ENCODE data around the gene HBG1.

The HBG1 gene

GRCh38 chr11:5242208-5242607, 7.4 kb downstream of the HBG1 start:
- Histone ChIP-seq H3K4me3 (ENCODE audit: low read depth in 1 of 2, low read length in 2 of 2) (no peak overlapping the region), H3K9me3 (ENCODE audit: low read length) (no peaks in the 10 kb centered on the region), H3K27ac (ENCODE audit: low read depth, low read length) (no peak overlapping the region), H3K4me1 (ENCODE audit: insufficient read depth, low read length) (no peaks in the 10 kb centered on the region), H3K36me3 (ENCODE audit: insufficient read depth, low read length) (no peaks in the 10 kb centered on the region), H3K27me3 (ENCODE audit: control insufficient read depth in 1 of 2, insufficient read depth in 2 of 2, low read length in 2 of 2) (no peaks in the 10 kb centered on the region), H3K9ac (ENCODE audit: low read length) (no peak overlapping the region)

GRCh38 chr11:5241458-5241857, 8.2 kb downstream of the HBG1 start:
- Histone ChIP-seq H3K27ac (ENCODE audit: low read depth, low read length) (no peak overlapping the region), H3K4me3 (ENCODE audit: low read depth in 1 of 2, low read length in 2 of 2) (no peak overlapping the region), H3K9me3 (ENCODE audit: low read length) (no peaks in the 10 kb centered on the region), H3K36me3 (ENCODE audit: insufficient read depth, low read length) (no peaks in the 10 kb centered on the region), H3K9ac (ENCODE audit: low read length) (no peak overlapping the region), H3K27me3 (ENCODE audit: control insufficient read depth in 1 of 2, insufficient read depth in 2 of 2, low read length in 2 of 2) (no peaks in the 10 kb centered on the region), H3K4me1 (ENCODE audit: insufficient read depth, low read length) (no peaks in the 10 kb centered on the region)

GRCh38 chr11:5240458-5240857, 9.2 kb downstream of the HBG1 start:
- Histone ChIP-seq H3K4me3 (ENCODE audit: low read depth in 1 of 2, low read length in 2 of 2) (no peak overlapping the region), H3K4me1 (ENCODE audit: insufficient read depth, low read length) (no peaks in the 10 kb centered on the region), H3K36me3 (ENCODE audit: insufficient read depth, low read length) (no peaks in the 10 kb centered on the region), H3K9ac (ENCODE audit: low read length) (no peak overlapping the region), H3K9me3 (ENCODE audit: low read length) (no peaks in the 10 kb centered on the region), H3K27me3 (ENCODE audit: control insufficient read depth in 1 of 2, insufficient read depth in 2 of 2, low read length in 2 of 2) (no peaks in the 10 kb centered on the region), H3K27ac (ENCODE audit: low read depth, low read length) (no peak overlapping the region)

- no peaks in the 10 kb centered on the region for H3K4me1 ChIP-seq (ENCODE audit: insufficient read depth, low read length)
- H3K27me3 ChIP-seq (ENCODE audit: control insufficient read depth in 1 of 2, insufficient read depth in 2 of 2, low read length in 2 of 2), result no peaks in the 10 kb centered on the region
- H3K9me3 ChIP-seq (ENCODE audit: low read length), result no peaks in the 10 kb centered on the region
- no peak overlapping the region for H3K9ac ChIP-seq (ENCODE audit: low read length)
- H3K4me3 ChIP-seq (ENCODE audit: low read depth in 1 of 2, low read length in 2 of 2), result no peak overlapping the region
- H3K36me3 ChIP-seq (ENCODE audit: insufficient read depth, low read length), result no peaks in the 10 kb centered on the region
- no peak overlapping the region for H3K27ac ChIP-seq (ENCODE audit: low read depth, low read length)
Observed at GRCh38 chr11:5240056-5240455, 9.6 kb downstream of the HBG1 start.

GRCh38 chr11:5239046-5239445, 10.6 kb downstream of the HBG1 start:
- H3K27me3 ChIP-seq (ENCODE audit: control insufficient read depth in 1 of 2, insufficient read depth in 2 of 2, low read length in 2 of 2), result no peaks in the 10 kb centered on the region

GRCh38 chr11:5238486-5238885, 11.2 kb downstream of the HBG1 start:
- Histone ChIP-seq H3K27me3 (ENCODE audit: control insufficient read depth in 1 of 2, insufficient read depth in 2 of 2, low read length in 2 of 2) (no peaks in the 10 kb centered on the region), H3K9ac (ENCODE audit: low read length) (no peak overlapping the region), H3K9me3 (ENCODE audit: low read length) (no peaks in the 10 kb centered on the region), H3K27ac (ENCODE audit: low read depth, low read length) (no peak overlapping the region), H3K36me3 (ENCODE audit: insufficient read depth, low read length) (no peaks in the 10 kb centered on the region), H3K4me1 (ENCODE audit: insufficient read depth, low read length) (no peaks in the 10 kb centered on the region), H3K4me3 (ENCODE audit: low read depth in 1 of 2, low read length in 2 of 2) (no peak overlapping the region)

More at GRCh38 chr11:5239046-5239445, 10.6 kb downstream of the HBG1 start:
- Histone ChIP-seq H3K9ac (ENCODE audit: low read length) (no peak overlapping the region), H3K36me3 (ENCODE audit: insufficient read depth, low read length) (no peaks in the 10 kb centered on the region), H3K4me1 (ENCODE audit: insufficient read depth, low read length) (no peaks in the 10 kb centered on the region), H3K9me3 (ENCODE audit: low read length) (no peaks in the 10 kb centered on the region), H3K27ac (ENCODE audit: low read depth, low read length) (no peak overlapping the region), H3K4me3 (ENCODE audit: low read depth in 1 of 2, low read length in 2 of 2) (no peak overlapping the region)

- H3K27ac ChIP-seq (ENCODE audit: low read depth, low read length), result no peak overlapping the region
- H3K36me3 ChIP-seq (ENCODE audit: insufficient read depth, low read length), result no peaks in the 10 kb centered on the region
- H3K9me3 ChIP-seq (ENCODE audit: low read length), result no peaks in the 10 kb centered on the region
- no peaks in the 10 kb centered on the region for H3K27me3 ChIP-seq (ENCODE audit: control insufficient read depth in 1 of 2, insufficient read depth in 2 of 2, low read length in 2 of 2)
- no peak overlapping the region for H3K4me3 ChIP-seq (ENCODE audit: low read depth in 1 of 2, low read length in 2 of 2)
- H3K4me1 ChIP-seq (ENCODE audit: insufficient read depth, low read length), result no peaks in the 10 kb centered on the region
- no peak overlapping the region for H3K9ac ChIP-seq (ENCODE audit: low read length)
Observed at GRCh38 chr11:5237420-5237819, 12.2 kb downstream of the HBG1 start.

GRCh38 chr11:5235364-5236095, 14.1 kb downstream of the HBG1 start:
- H3K27ac ChIP-seq (ENCODE audit: low read depth, low read length), result no peak overlapping the region
- H3K36me3 ChIP-seq (ENCODE audit: insufficient read depth, low read length), result no peaks in the 10 kb centered on the region
- H3K4me1 ChIP-seq (ENCODE audit: insufficient read depth, low read length), result no peaks in the 10 kb centered on the region
- no peak overlapping the region for H3K9ac ChIP-seq (ENCODE audit: low read length)
- no peak overlapping the region for H3K4me3 ChIP-seq (ENCODE audit: low read depth in 1 of 2, low read length in 2 of 2)
- no peaks in the 10 kb centered on the region for H3K9me3 ChIP-seq (ENCODE audit: low read length)
- H3K27me3 ChIP-seq (ENCODE audit: control insufficient read depth in 1 of 2, insufficient read depth in 2 of 2, low read length in 2 of 2), result no peaks in the 10 kb centered on the region

GRCh38 chr11:5234381-5234834, 15.2 kb downstream of the HBG1 start, which contains the start of gene HBD:
Gene HBD, minus strand, starts transcription at chr11:5234483. Its CDS starts 50 bp downstream, at chr11:5234433.
- H3K9ac ChIP-seq (ENCODE audit: low read length), result no peak within 1 kb of the TSS
- H3K36me3 ChIP-seq (ENCODE audit: insufficient read depth, low read length), result no peaks in the 10 kb centered on the region
- H3K27ac ChIP-seq (ENCODE audit: low read depth, low read length), result no peak within 1 kb of the TSS
- H3K9me3 ChIP-seq (ENCODE audit: low read length), result no peaks in the 10 kb centered on the region
- H3K4me3 ChIP-seq (ENCODE audit: low read depth in 1 of 2, low read length in 2 of 2), result no peak within 1 kb of the TSS
- H3K27me3 ChIP-seq (ENCODE audit: control insufficient read depth in 1 of 2, insufficient read depth in 2 of 2, low read length in 2 of 2), result no peaks in the 10 kb centered on the region
- no peaks in the 10 kb centered on the region for H3K4me1 ChIP-seq (ENCODE audit: insufficient read depth, low read length)

- no peaks in the 10 kb centered on the region for H3K9me3 ChIP-seq (ENCODE audit: low read length)
- no peaks in the 10 kb centered on the region for H3K27me3 ChIP-seq (ENCODE audit: control insufficient read depth in 1 of 2, insufficient read depth in 2 of 2, low read length in 2 of 2)
- no peak overlapping the region for H3K9ac ChIP-seq (ENCODE audit: low read length)
- H3K4me1 ChIP-seq (ENCODE audit: insufficient read depth, low read length), result no peaks in the 10 kb centered on the region
- no peak overlapping the region for H3K4me3 ChIP-seq (ENCODE audit: low read depth in 1 of 2, low read length in 2 of 2)
- H3K27ac ChIP-seq (ENCODE audit: low read depth, low read length), result no peak overlapping the region
- no peaks in the 10 kb centered on the region for H3K36me3 ChIP-seq (ENCODE audit: insufficient read depth, low read length)
Observed at GRCh38 chr11:5233307-5233706, 16.4 kb downstream of the HBG1 start.

GRCh38 chr11:5232821-5233220, 16.8 kb downstream of the HBG1 start:
- Histone ChIP-seq H3K4me1 (ENCODE audit: insufficient read depth, low read length) (no peaks in the 10 kb centered on the region), H3K4me3 (ENCODE audit: low read depth in 1 of 2, low read length in 2 of 2) (no peak overlapping the region), H3K27ac (ENCODE audit: low read depth, low read length) (no peak overlapping the region), H3K9ac (ENCODE audit: low read length) (no peak overlapping the region), H3K27me3 (ENCODE audit: control insufficient read depth in 1 of 2, insufficient read depth in 2 of 2, low read length in 2 of 2) (no peaks in the 10 kb centered on the region), H3K9me3 (ENCODE audit: low read length) (no peaks in the 10 kb centered on the region), H3K36me3 (ENCODE audit: insufficient read depth, low read length) (no peaks in the 10 kb centered on the region)

- no peak overlapping the region for H3K27ac ChIP-seq (ENCODE audit: low read depth, low read length)
- H3K9ac ChIP-seq (ENCODE audit: low read length), result no peak overlapping the region
- H3K27me3 ChIP-seq (ENCODE audit: control insufficient read depth in 1 of 2, insufficient read depth in 2 of 2, low read length in 2 of 2), result no peaks in the 10 kb centered on the region
- no peaks in the 10 kb centered on the region for H3K4me1 ChIP-seq (ENCODE audit: insufficient read depth, low read length)
- no peak overlapping the region for H3K4me3 ChIP-seq (ENCODE audit: low read depth in 1 of 2, low read length in 2 of 2)
- no peaks in the 10 kb centered on the region for H3K9me3 ChIP-seq (ENCODE audit: low read length)
- H3K36me3 ChIP-seq (ENCODE audit: insufficient read depth, low read length), result no peaks in the 10 kb centered on the region
Observed at GRCh38 chr11:5232176-5232575, 17.5 kb downstream of the HBG1 start.

Measured in muscle layer of colon (tissue), 2 donors.